SK-N-SH (cell line): ENCODE results near the gene PPP1R1A.

Experiments used
- CTCF ChIP-seq: fragments of 200-600 bp; sonication (generic); IDR thresholded peaks from 2 replicates; pipeline ENCODE4 v1.6.1; 2017; ENCODE audit warnings: antibody characterized with exemption, mild to moderate bottlenecking, moderate library complexity
- EP300 ChIP-seq, 2 experiments: IDR thresholded peaks; 2 replicates each; pipeline versions ENCODE4 v1.4.0 to v1.6.1; 2012; ENCODE audit warnings: borderline replicate concordance in 1 of 2, low read depth in 1 of 2, low read length in 1 of 2
- EZH2phosphoT487 ChIP-seq: fragments of 200-600 bp; sonication (generic); IDR thresholded peaks from 2 replicates; pipeline ENCODE4 v1.6.1; 2017; ENCODE audit warnings: low read depth, mixed run types, mild to moderate bottlenecking, antibody characterized with exemption, moderate library complexity, borderline replicate concordance
- IRF3 ChIP-seq: fragments of 150-350 bp; IDR thresholded peaks from 2 replicates; pipeline ENCODE4 v1.6.1; 2016; ENCODE audit warnings: mild to moderate bottlenecking, low read depth, low read length
- JUND ChIP-seq: IDR thresholded peaks from 2 replicates; pipeline ENCODE4 v1.4.0; 2012
- MEF2A ChIP-seq: IDR thresholded peaks from 2 replicates; pipeline ENCODE4 v1.4.0; 2012; ENCODE audit warnings: low read depth, borderline replicate concordance
- NRF1 ChIP-seq: IDR thresholded peaks from 2 replicates; pipeline ENCODE4 v1.6.1; 2012; ENCODE audit warnings: low read depth, mild to moderate bottlenecking, low read length
- POLR2AphosphoS5 ChIP-seq: IDR thresholded peaks from 2 replicates; pipeline ENCODE4 v1.6.1; 2012; ENCODE audit warnings: low read depth, low read length
- RCOR1 ChIP-seq: fragments of 150-350 bp; IDR thresholded peaks from 2 replicates; pipeline ENCODE4 v1.6.1; 2017; ENCODE audit warnings: antibody characterized with exemption, low read length
- SIN3A ChIP-seq: IDR thresholded peaks from 2 replicates; pipeline ENCODE4 v1.6.1; 2012; ENCODE audit warnings: low read depth, mild to moderate bottlenecking, low read length, moderate library complexity, borderline replicate concordance
- TEAD4 ChIP-seq: IDR thresholded peaks from 2 replicates; pipeline ENCODE4 v1.4.0; 2012; ENCODE audit warnings: mild to moderate bottlenecking, borderline replicate concordance; ENCODE audit not compliant: insufficient read depth
- USF2 ChIP-seq: fragments of 150-350 bp; IDR thresholded peaks from 2 replicates; pipeline ENCODE4 v1.6.1; 2017; ENCODE audit warnings: antibody characterized with exemption, low read length, low read depth, borderline replicate concordance

- no peak for TF ChIP-seq EZH2phosphoT487
- TF ChIP-seq CTCF, result no peak
- TF ChIP-seq POLR2AphosphoS5, result no peak
- no peak for TF ChIP-seq EP300 (IDR thresholded peaks at IDR 0.05; ENCODE audit: borderline replicate concordance in 1 of 2, low read depth in 1 of 2, low read length in 1 of 2)
- no peak for TF ChIP-seq JUND
- TF ChIP-seq TEAD4, result no peak
- TF ChIP-seq NRF1, result no peak
- no peak for TF ChIP-seq SIN3A
- no peak for TF ChIP-seq MEF2A
- TF ChIP-seq IRF3, result no peak
- TF ChIP-seq RCOR1, result no peak
- no peak for TF ChIP-seq USF2
These were observed 36.1 kb upstream of the PPP1R1A start for GRCh38 chr12:54624315-54625279.
